ENCODE results near the gene S1PR3. TPM values are rescaled to one million over a fixed set of nuclear protein-coding genes. Genes with fewer than 3 reads are reported as not detected.

S1PR3 gene
- polyA plus RNA-seq, 1 experiment, result 33.1 TPM

- Histone ChIP-seq H3K9me3 (ENCODE audit: control insufficient read depth, insufficient read depth, low read length) (no peaks in the 10 kb centered on the region), H3K4me3 (ENCODE audit: low read depth, low read length) (no peak overlapping the region), H3K27ac (ENCODE audit: low read depth, low read length) (no peak overlapping the region), H3K27me3 (ENCODE audit: control insufficient read depth, insufficient read depth, low read length) (no peaks in the 10 kb centered on the region)
- POLR2A ChIA-PET, result interaction anchor here (0.6 to 0.7 kb wide), 3 partner anchors 126 to 406 kb away, joined by 3 to 4 read pairs (median 3); no protein-coding TSS in a partner anchor
- CTCF ChIA-PET, result no interaction called here
- TF ChIP-seq, protein P1, sequence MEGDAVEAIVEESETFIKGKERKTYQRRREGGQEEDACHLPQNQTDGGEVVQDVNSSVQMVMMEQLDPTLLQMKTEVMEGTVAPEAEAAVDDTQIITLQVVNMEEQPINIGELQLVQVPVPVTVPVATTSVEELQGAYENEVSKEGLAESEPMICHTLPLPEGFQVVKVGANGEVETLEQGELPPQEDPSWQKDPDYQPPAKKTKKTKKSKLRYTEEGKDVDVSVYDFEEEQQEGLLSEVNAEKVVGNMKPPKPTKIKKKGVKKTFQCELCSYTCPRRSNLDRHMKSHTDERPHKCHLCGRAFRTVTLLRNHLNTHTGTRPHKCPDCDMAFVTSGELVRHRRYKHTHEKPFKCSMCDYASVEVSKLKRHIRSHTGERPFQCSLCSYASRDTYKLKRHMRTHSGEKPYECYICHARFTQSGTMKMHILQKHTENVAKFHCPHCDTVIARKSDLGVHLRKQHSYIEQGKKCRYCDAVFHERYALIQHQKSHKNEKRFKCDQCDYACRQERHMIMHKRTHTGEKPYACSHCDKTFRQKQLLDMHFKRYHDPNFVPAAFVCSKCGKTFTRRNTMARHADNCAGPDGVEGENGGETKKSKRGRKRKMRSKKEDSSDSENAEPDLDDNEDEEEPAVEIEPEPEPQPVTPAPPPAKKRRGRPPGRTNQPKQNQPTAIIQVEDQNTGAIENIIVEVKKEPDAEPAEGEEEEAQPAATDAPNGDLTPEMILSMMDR (IDR thresholded peaks at IDR 0.05; ENCODE audit: low read depth, low read length), result no peak
- no peak for DNase-seq (ENCODE audit: low read depth, low spot score)
These were observed 7.6 kb downstream of the S1PR3 start for GRCh38 chr9:88998911-88999310.

DNA sequence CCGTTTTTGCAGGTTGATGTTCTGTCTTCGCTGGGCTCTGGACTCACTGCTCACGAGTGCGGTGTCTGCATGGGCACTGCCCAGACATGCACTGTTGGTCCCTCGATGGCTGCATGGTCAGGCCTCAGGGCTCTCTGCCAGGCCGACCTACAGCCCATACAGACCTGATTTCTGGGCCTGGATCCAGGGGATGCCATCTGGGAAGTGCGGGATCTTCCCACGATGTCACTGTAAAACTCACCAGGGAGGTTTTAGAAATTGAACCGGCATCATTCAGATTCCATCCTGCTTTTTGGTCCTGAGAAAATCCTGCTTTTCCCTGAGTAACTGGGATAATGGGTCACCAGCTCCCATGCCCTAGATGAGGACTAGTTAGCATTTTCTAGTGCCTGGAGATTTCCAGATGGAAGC, 9.1 kb downstream of the S1PR3 start:
- ChIA-PET CTCF (interaction anchor here (0.6 to 1.6 kb wide), 10 partner anchors 9 to 513 kb away, joined by 3 to 10 read pairs (median 4); partner anchors contain the start of gene S1PR3), POLR2A (interaction anchor here (0.8 kb wide), 1 partner anchor 255 kb away, joined by 3 read pairs; no protein-coding TSS in a partner anchor)
- no peaks in the 10 kb centered on the region for H3K9me3 ChIP-seq (ENCODE audit: control insufficient read depth, insufficient read depth, low read length)
- no peak overlapping the region for H3K4me3 ChIP-seq (ENCODE audit: low read depth, low read length)
- no peaks in the 10 kb centered on the region for H3K27me3 ChIP-seq (ENCODE audit: control insufficient read depth, insufficient read depth, low read length)
- no peak for DNase-seq (ENCODE audit: low read depth, low spot score)
- TF ChIP-seq, protein P1 (IDR thresholded peaks at IDR 0.05; ENCODE audit: low read depth, low read length), result no peak
- peak overlapping the region; percentile 39 for H3K27ac ChIP-seq (ENCODE audit: low read depth, low read length)

GRCh38 chr9:89000973-89001916, 10.0 kb downstream of the S1PR3 start:
- ChIA-PET CTCF (interaction anchor here (0.5 to 1.6 kb wide), 16 partner anchors 9 to 856 kb away, joined by 3 to 10 read pairs (median 4); partner anchors contain the start of gene S1PR3), POLR2A (interaction anchor here (0.8 kb wide), 1 partner anchor 256 kb away, joined by 3 read pairs; no protein-coding TSS in a partner anchor)

GRCh38 chr9:89001917-89002540, 10.8 kb downstream of the S1PR3 start:
- DNase-seq (ENCODE audit: low read depth, low spot score), result no peak
- ChIA-PET POLR2A (no interaction called here), CTCF (interaction anchor here (1.4 kb wide), 1 partner anchor 411 kb away, joined by 4 read pairs; no protein-coding TSS in a partner anchor)
- H3K4me3 ChIP-seq (ENCODE audit: low read depth, low read length), result no peak overlapping the region
- no peaks in the 10 kb centered on the region for H3K27me3 ChIP-seq (ENCODE audit: control insufficient read depth, insufficient read depth, low read length)
- no peaks in the 10 kb centered on the region for H3K9me3 ChIP-seq (ENCODE audit: control insufficient read depth, insufficient read depth, low read length)
- H3K27ac ChIP-seq (ENCODE audit: low read depth, low read length), result no peak overlapping the region
- TF ChIP-seq, protein P1 (IDR thresholded peaks at IDR 0.05; ENCODE audit: low read depth, low read length), result no peak

More at GRCh38 chr9:89000973-89001916, 10.0 kb downstream of the S1PR3 start:
- TF ChIP-seq, protein P1 (IDR thresholded peaks at IDR 0.05; ENCODE audit: low read depth, low read length), result peak; percentile 82
- H3K4me3 ChIP-seq (ENCODE audit: low read depth, low read length), result 0 out of 2 replicates have a peak overlapping the region, but pooled peaks have one; percentile 4
- no peaks in the 10 kb centered on the region for H3K27me3 ChIP-seq (ENCODE audit: control insufficient read depth, insufficient read depth, low read length)
- H3K27ac ChIP-seq (ENCODE audit: low read depth, low read length), result peak overlapping the region; percentile 39
- no peaks in the 10 kb centered on the region for H3K9me3 ChIP-seq (ENCODE audit: control insufficient read depth, insufficient read depth, low read length)
- DNase-seq (ENCODE audit: low read depth, low spot score), result peak; percentile 59
